Sigmoid colon (tissue), 7 donors: Measurements from ENCODE around the gene RITA1. TPM values are rescaled to one million over a fixed set of nuclear protein-coding genes. Genes with fewer than 3 reads are reported as not detected.

Experiments used
- DNase-seq: peaks from one replicate; pipeline ENCODE4 v3.0.0-alpha.2; 2019
- H3K27ac ChIP-seq, 4 donors: fragments of 200-600 bp; sonication (generic); one replicate each; pipeline ENCODE4 v1.5.1; 2016 to 2019; ENCODE audit warnings: mild to moderate bottlenecking in 1 of 4
- H3K27me3 ChIP-seq, 3 donors: fragments of 200-600 bp; sonication (generic); one replicate each; pipeline ENCODE4 v1.5.1; 2019; ENCODE audit warnings: mild to moderate bottlenecking in 1 of 3
- H3K36me3 ChIP-seq, 4 donors: fragments of 200-600 bp; sonication (generic); one replicate each; pipeline ENCODE4 v1.5.1; 2016 to 2019
- H3K4me1 ChIP-seq, 4 donors: fragments of 200-600 bp; sonication (generic); one replicate each; pipeline ENCODE4 v1.5.1; 2017 to 2019
- H3K4me3 ChIP-seq, 4 donors: fragments of 200-600 bp; sonication (generic); one replicate each; pipeline ENCODE4 v1.5.1; 2017 to 2019; ENCODE audit warnings: mild to moderate bottlenecking in 2 of 4, moderate library complexity in 1 of 4
- H3K9me3 ChIP-seq, 4 donors: fragments of 200-600 bp in 3 of 4; sonication (generic) in 3 of 4; one replicate each; pipeline versions ENCODE4 v1.5.1 to v1.6.1; 2013 to 2019
- EP300 ChIP-seq, 4 donors: sonication (generic); formaldehyde crosslinking; IDR thresholded peaks; one replicate each; pipeline ENCODE4 v1.6.1; 2017; ENCODE audit warnings: antibody characterized with exemption in 4 of 4
- POLR2A ChIP-seq, 2 donors: fragments of 450-650 bp; IDR thresholded peaks; one replicate each; pipeline ENCODE4 v1.6.1; 2016; ENCODE audit warnings: antibody characterized with exemption in 2 of 2, mild to moderate bottlenecking in 2 of 2, moderate library complexity in 2 of 2
- POLR2AphosphoS5 ChIP-seq, 4 donors: sonication (generic); formaldehyde crosslinking; IDR thresholded peaks; one replicate each; pipeline ENCODE4 v1.6.1; 2017; ENCODE audit warnings: antibody characterized with exemption in 4 of 4
- WGBS, 2 donors: extraction: QIAGEN DNeasy Blood & Tissue Kit; methylation state at CpG; one replicate each; pipeline ENCODE4 v1.1.7; 2013; 5-methylcytosine and 5-hydroxymethylcytosine counted together
- intact Hi-C: fragments of 100-400 bp; cut with DNase I; formaldehyde crosslinking; loops from one replicate; pipeline ENCODE4 v1.15.1; 2023
- polyA plus RNA-seq, 3 donors: library from polyadenylated mRNA; stranded (reverse); fragments of 200-250 nt; gene quantifications; one replicate each; pipeline ENCODE4 v1.2.3, GENCODE V29; 2013
- total RNA-seq, 4 donors: library from RNA; depleted of rRNA; stranded (reverse); fragments of >200 nt; gene quantifications; one replicate each; pipeline ENCODE4 v1.1.0, GENCODE V29; 2016
- TF ChIP-seq, protein P1 (sequence below), 4 experiments: fragments of 450-650 bp in 3 of 4; fragments of 200-600 bp in 1 of 4; IDR thresholded peaks; one replicate each; pipeline ENCODE4 v1.5.1; 2016 to 2019; ENCODE audit warnings: antibody characterized with exemption in 4 of 4, mild to moderate bottlenecking in 3 of 4, moderate library complexity in 2 of 4
- donor health status: healthy with polysubstance abuse.
- donor health status: Bipolar disorder and iron deficiency.
- donor health status: healthy.

Gene RITA1
- total and polyA plus RNA-seq, 7 donors, result 12.5 to 28.4 (median 16.5) TPM

DNA sequence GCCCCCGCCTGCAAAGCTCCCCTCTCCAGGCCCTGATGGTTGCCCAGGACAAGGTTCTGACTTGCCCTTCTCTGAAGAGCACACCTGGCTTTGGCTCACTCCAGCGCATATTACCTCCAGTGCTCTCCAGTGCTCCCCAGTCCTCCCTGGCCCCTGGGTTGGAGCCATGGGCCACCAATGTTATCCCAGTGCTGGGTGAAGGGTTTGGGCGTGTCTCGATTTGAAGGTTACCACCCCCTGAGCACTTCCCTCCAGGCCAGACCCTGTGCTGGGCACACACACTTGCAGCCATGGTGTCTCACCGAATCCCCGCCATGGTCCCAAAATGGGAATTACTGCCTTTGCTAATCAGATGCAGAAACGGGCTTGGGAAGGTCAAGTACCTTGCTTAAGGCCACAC lies 11.1 kb downstream of the RITA1 start:
- H3K27ac ChIP-seq, result no peak overlapping the region
- no peaks in the 10 kb centered on the region for H3K27me3 ChIP-seq
- peaks cover 0 to 8% (median 6%) of the 10 kb centered on the region in 4 donors for H3K36me3 ChIP-seq
- intact Hi-C loops, result loop anchor here (10.0 kb wide), 1 partner anchor 228 kb away; the partner anchor contains the start of gene SDSL
- no peak overlapping the region for H3K4me3 ChIP-seq
- peaks cover 0 to 14% (median 10%) of the 10 kb centered on the region in 4 donors for H3K4me1 ChIP-seq
- H3K9me3 ChIP-seq, result no peaks in the 10 kb centered on the region
- TF ChIP-seq, protein P1, sequence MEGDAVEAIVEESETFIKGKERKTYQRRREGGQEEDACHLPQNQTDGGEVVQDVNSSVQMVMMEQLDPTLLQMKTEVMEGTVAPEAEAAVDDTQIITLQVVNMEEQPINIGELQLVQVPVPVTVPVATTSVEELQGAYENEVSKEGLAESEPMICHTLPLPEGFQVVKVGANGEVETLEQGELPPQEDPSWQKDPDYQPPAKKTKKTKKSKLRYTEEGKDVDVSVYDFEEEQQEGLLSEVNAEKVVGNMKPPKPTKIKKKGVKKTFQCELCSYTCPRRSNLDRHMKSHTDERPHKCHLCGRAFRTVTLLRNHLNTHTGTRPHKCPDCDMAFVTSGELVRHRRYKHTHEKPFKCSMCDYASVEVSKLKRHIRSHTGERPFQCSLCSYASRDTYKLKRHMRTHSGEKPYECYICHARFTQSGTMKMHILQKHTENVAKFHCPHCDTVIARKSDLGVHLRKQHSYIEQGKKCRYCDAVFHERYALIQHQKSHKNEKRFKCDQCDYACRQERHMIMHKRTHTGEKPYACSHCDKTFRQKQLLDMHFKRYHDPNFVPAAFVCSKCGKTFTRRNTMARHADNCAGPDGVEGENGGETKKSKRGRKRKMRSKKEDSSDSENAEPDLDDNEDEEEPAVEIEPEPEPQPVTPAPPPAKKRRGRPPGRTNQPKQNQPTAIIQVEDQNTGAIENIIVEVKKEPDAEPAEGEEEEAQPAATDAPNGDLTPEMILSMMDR (IDR thresholded peaks at IDR 0.05), result no peak
- TF ChIP-seq POLR2AphosphoS5 (IDR thresholded peaks at IDR 0.05), result no peak
- WGBS, 2 donors, result 71 to 79% methylated on average over 7 of the region's 7 CpGs
- DNase-seq, result no peak

DNA sequence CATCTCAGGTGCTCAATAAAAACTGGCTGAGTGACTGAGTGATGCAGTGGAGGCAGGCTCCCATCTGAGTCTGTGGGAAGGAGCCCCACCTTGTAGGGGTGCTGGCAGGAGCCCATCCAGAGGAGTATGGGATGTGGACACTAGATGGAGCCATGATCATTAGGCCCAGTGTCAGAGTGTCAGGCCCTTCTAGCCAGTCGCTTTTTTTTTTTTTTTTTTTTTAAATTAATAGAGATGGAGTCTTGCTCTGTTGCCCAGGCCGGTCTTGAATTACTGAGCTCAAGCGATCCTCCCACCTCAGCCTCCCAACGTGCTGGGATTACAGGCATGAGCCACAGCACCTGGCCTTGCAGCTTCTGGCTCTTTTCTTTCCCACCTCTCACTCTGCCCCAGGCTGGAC lies 11.5 kb downstream of the RITA1 start:
- TF ChIP-seq POLR2A (IDR thresholded peaks at IDR 0.05) (no peak), POLR2AphosphoS5 (IDR thresholded peaks at IDR 0.05) (peak in 1 of 4 donors; percentile 43), EP300 (IDR thresholded peaks at IDR 0.05) (no peak)
- TF ChIP-seq, protein P1 (IDR thresholded peaks at IDR 0.05), result peak in 2 of 4 experiments; percentile 26 to 45
- 1 to 19% methylated on average over 4 of the region's 4 CpGs for WGBS, 2 donors
- no peaks in the 10 kb centered on the region for H3K27me3 ChIP-seq
- H3K4me1 ChIP-seq, result peaks cover 0 to 14% (median 10%) of the 10 kb centered on the region in 4 donors
- H3K4me3 ChIP-seq, result no peak overlapping the region
- peak; percentile 84 for DNase-seq
- H3K9me3 ChIP-seq, result no peaks in the 10 kb centered on the region
- no peak overlapping the region for H3K27ac ChIP-seq
- intact Hi-C loops, result loop anchor here (10.0 kb wide), 1 partner anchor 228 kb away; the partner anchor contains the start of gene SDSL
- H3K36me3 ChIP-seq, result peaks cover 0 to 4% (median 2%) of the 10 kb centered on the region in 4 donors

DNA sequence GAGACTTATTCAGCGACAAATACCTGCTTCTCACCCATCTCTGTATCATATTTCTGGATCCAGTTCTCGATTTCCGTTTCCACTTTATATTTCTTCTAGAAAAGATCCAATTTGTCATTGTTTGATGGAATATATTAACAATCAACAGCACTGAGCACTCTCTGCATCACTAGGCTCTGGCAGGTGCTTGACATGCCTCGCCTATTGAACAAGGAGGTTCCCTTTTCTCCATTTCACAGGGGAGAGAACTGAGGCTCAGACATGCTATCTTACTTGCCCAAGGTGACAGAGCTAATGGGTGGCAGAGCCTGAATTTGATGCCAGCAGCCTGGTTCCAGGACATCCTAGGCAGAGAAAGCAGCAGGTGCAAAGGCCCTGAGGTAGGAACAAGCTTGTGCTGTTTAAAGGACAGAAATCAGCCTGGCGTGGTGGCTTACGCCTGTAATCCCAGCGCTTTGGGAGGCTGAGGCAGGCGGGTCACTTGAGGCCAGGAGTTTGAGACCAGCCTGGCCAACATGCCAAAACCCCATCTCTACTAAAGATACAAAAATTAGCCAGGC lies 12.1 kb downstream of the RITA1 start:
- no peaks in the 10 kb centered on the region for H3K27me3 ChIP-seq
- intact Hi-C loops, result loop anchor here (10.0 kb wide), 1 partner anchor 227 kb away; the partner anchor contains the start of gene SDSL
- WGBS, 2 donors, result 93 to 95% methylated on average over 8 of the region's 8 CpGs
- H3K36me3 ChIP-seq, result no peaks in the 10 kb centered on the region
- H3K27ac ChIP-seq, result no peak overlapping the region
- no peaks in the 10 kb centered on the region for H3K9me3 ChIP-seq
- no peak for DNase-seq
- H3K4me1 ChIP-seq, result peaks cover 0 to 14% (median 10%) of the 10 kb centered on the region in 4 donors
- TF ChIP-seq EP300 (IDR thresholded peaks at IDR 0.05), result no peak
- H3K4me3 ChIP-seq, result no peak overlapping the region

DNA sequence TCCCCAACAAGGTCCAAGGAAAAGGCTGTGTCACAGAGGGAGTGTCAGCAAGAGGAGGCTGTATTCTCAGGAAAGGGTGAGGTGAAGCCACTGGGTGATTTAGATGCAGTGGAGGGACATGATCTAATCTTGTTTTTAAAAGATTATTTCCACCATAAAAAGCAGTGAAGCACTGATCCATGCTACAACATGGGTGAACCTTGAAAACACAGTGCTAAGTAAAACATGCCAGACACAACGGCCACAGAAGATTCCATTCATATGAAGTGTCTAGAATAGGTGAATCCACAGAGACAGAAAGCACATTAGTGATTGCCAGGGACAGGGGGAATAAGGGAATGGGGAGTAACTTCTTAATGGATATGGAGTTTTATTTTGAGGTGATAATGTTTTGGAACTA lies 12.8 kb downstream of the RITA1 start:
- 70 to 87% methylated on average over 1 of the region's 1 CpG for WGBS, 2 donors
- H3K4me1 ChIP-seq, result peaks cover 0 to 14% (median 10%) of the 10 kb centered on the region in 4 donors
- intact Hi-C loops, result loop anchor here (10.0 kb wide), 1 partner anchor 227 kb away; the partner anchor contains the start of gene SDSL
- H3K4me3 ChIP-seq, result no peak overlapping the region
- DNase-seq, result no peak
- no peaks in the 10 kb centered on the region for H3K9me3 ChIP-seq
- no peak for TF ChIP-seq POLR2A (IDR thresholded peaks at IDR 0.05)
- no peaks in the 10 kb centered on the region for H3K36me3 ChIP-seq
- no peaks in the 10 kb centered on the region for H3K27me3 ChIP-seq
- no peak overlapping the region for H3K27ac ChIP-seq

DNA sequence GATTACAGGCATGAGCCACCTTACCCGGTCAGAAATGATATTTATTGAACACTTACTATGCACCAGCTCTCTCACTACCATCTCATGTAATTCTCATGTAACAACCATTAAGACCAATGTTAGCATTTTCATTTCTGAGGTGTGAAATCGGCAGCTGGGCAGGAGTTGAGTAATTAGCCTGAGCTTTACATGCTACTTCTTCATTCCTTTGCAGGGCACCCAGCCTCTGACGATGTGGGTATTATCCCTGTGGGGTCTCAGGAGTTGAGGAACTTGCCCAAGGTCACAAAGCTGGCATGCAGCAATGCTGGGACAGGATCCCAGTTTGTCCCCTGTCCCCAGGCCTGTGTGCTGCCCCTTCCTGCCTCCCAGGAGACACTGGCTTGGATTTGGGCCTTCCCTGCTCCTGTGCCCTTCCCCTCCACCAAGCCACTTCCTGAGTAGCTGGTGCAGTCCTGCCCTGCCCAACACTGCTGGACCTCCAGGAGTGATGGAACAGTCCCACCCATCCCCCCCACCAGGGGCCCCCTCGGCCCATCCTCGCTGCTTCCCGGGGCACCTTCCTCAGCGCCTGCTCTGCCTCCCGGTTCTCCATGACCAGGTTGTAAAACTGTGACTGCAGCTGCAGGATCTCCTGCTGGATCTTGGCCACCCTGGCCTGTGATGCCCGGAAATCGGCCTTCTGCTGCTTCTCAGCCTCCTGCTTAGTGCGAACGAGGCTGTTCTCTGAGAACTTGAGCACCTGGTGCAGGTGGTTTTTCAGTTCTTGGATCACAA lies 14.7 kb downstream of the RITA1 start:
- H3K27me3 ChIP-seq, result no peaks in the 10 kb centered on the region
- 87 to 88% methylated on average over 12 of the region's 12 CpGs for WGBS, 2 donors
- intact Hi-C loops, result no loop called here
- H3K27ac ChIP-seq, result no peak overlapping the region
- no peak overlapping the region for H3K4me3 ChIP-seq
- H3K4me1 ChIP-seq, result peaks cover 0 to 5% (median 0%) of the 10 kb centered on the region in 4 donors
- TF ChIP-seq POLR2AphosphoS5 (IDR thresholded peaks at IDR 0.05) (no peak), EP300 (IDR thresholded peaks at IDR 0.05) (no peak), POLR2A (IDR thresholded peaks at IDR 0.05) (no peak)
- TF ChIP-seq, protein P1 (IDR thresholded peaks at IDR 0.05), result no peak
- no peaks in the 10 kb centered on the region for H3K36me3 ChIP-seq
- no peaks in the 10 kb centered on the region for H3K9me3 ChIP-seq
- DNase-seq, result no peak
